HepG2 (cell line): ENCODE data around the gene ARL3. TPM values are rescaled to one million over a fixed set of nuclear protein-coding genes. Genes with fewer than 3 reads are reported as not detected.

Experiments
- GATAD1 ChIP-seq: IDR thresholded peaks from 2 replicates; pipeline ENCODE4 v1.6.1; 2016; ENCODE audit warnings: missing genetic modification reagents, missing compliant biosample characterization
- NCOR1 ChIP-seq: fragments of 200-600 bp; sonication (generic); IDR thresholded peaks from 2 replicates; pipeline ENCODE4 v1.7.0; 2017; ENCODE audit warnings: antibody characterized with exemption, low read length, borderline replicate concordance
- SAP130 ChIP-seq: IDR thresholded peaks from 2 replicates; pipeline ENCODE4 v1.6.1; 2016; ENCODE audit warnings: low read depth
- SATB2 ChIP-seq: sonication (generic); formaldehyde crosslinking; IDR thresholded peaks from 2 replicates; pipeline ENCODE4 v1.5.0; 2020; ENCODE audit warnings: missing genetic modification reagents
- SRSF9 ChIP-seq: fragments of 200-400 bp; formaldehyde crosslinking; IDR thresholded peaks from 2 replicates; pipeline ENCODE4 v1.6.1; 2018; ENCODE audit warnings: borderline replicate concordance, mild to moderate bottlenecking, low read depth, low read length; ENCODE audit not compliant: insufficient read depth, poor library complexity, severe bottlenecking
- ZNF605 ChIP-seq: sonication (generic); formaldehyde crosslinking; IDR thresholded peaks from 2 replicates; pipeline ENCODE4 v1.8.0; 2022; ENCODE audit warnings: mild to moderate bottlenecking, missing genetic modification reagents
- polyA plus RNA-seq, 8 experiments: library from polyadenylated mRNA; depleted of rRNA in 3 of 8; stranded (reverse) in 7 of 8; unstranded in 1 of 8; fragments of >200 nt; fragmentation: Illumina TruSeq in 4 of 8; extraction: Trizol in 4 of 8; gene quantifications; 2 replicates each; pipeline versions ENCODE4 v1.2.1 to v1.2.3, GENCODE V29; 2011 to 2016; ENCODE audit warnings: low read depth in 4 of 8, missing spikeins in 1 of 8, mixed read lengths in 1 of 8; ENCODE audit not compliant: insufficient read depth in 1 of 8
- total RNA-seq, 5 experiments: library from RNA; depleted of rRNA; stranded (reverse); fragments of >200 nt; fragmentation: Illumina TruSeq; extraction: Trizol; gene quantifications; 2 replicates each; pipeline ENCODE4 v1.2.3, GENCODE V29; 2016; ENCODE audit warnings: low read depth in 1 of 5
- TF ChIP-seq, protein P1 (sequence below): sonication (generic); formaldehyde crosslinking; IDR thresholded peaks from 2 replicates; pipeline ENCODE4 v1.5.0; 2020; ENCODE audit warnings: mild to moderate bottlenecking, missing genetic modification reagents, borderline replicate concordance
- TF ChIP-seq, protein P2 (sequence below): sonication (generic); formaldehyde crosslinking; IDR thresholded peaks from 2 replicates; pipeline ENCODE4 v1.5.1; 2020; ENCODE audit warnings: mild to moderate bottlenecking, missing genetic modification reagents
- TF ChIP-seq, protein P3 (sequence below): sonication (generic); formaldehyde crosslinking; IDR thresholded peaks from 2 replicates; pipeline ENCODE4 v1.8.1; 2022; ENCODE audit warnings: mild to moderate bottlenecking, missing genetic modification reagents
- TF ChIP-seq, protein P4 (sequence below): sonication (generic); formaldehyde crosslinking; conservative IDR thresholded peaks from 2 replicates; pipeline ENCODE4 v1.4.0; 2020; ENCODE audit warnings: missing genetic modification reagents

The ARL3 gene
- total and polyA plus RNA-seq, 2 of the 13 experiments (the other 11 are each of a cell fraction or from before 2014, with no cell fraction given): 5.2 to 6.6 TPM

DNA sequence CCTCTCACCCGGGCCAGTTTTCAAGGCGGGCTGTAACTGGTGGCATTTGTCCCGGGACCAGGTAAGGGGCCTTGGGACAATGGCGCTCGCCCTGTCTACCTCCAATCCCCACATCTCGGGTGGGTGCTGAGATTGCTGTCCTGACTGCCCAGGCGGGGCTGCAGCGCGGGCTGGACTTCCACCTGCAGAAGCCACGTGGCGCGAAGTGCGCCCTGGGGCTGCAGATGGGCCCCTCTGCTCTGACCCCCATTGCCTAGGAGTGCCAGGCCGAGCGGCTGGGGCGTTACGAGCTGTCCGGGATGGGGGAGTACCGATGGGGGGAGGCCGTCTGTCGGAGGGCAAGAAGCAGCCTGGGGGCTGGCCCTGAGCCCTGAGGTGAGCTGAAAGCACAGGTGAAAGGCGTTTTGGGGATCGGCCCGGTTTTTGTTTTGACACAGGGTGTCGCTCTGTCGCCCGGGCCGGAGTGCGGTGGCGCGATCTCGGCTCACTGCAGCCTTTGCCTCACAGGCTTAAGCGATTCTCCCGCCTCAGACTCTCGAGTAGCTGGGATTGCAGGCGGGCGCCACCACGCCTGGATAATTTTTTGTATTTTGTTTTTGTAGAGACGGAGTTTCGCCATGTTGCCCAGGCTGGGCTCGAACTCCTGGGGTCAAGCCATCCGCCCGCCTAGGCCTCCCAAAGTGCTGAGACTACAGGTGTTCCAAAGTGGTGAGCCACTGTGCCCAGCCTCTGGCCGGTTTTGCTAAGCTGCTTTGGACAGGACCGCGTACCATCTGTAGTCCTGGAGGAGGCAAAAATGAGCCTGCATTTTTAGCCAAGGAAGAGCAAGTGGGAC is 641 bp upstream of the ARL3 start, which contains the start of gene SFXN2 (continued):
- TF ChIP-seq, protein P1, sequence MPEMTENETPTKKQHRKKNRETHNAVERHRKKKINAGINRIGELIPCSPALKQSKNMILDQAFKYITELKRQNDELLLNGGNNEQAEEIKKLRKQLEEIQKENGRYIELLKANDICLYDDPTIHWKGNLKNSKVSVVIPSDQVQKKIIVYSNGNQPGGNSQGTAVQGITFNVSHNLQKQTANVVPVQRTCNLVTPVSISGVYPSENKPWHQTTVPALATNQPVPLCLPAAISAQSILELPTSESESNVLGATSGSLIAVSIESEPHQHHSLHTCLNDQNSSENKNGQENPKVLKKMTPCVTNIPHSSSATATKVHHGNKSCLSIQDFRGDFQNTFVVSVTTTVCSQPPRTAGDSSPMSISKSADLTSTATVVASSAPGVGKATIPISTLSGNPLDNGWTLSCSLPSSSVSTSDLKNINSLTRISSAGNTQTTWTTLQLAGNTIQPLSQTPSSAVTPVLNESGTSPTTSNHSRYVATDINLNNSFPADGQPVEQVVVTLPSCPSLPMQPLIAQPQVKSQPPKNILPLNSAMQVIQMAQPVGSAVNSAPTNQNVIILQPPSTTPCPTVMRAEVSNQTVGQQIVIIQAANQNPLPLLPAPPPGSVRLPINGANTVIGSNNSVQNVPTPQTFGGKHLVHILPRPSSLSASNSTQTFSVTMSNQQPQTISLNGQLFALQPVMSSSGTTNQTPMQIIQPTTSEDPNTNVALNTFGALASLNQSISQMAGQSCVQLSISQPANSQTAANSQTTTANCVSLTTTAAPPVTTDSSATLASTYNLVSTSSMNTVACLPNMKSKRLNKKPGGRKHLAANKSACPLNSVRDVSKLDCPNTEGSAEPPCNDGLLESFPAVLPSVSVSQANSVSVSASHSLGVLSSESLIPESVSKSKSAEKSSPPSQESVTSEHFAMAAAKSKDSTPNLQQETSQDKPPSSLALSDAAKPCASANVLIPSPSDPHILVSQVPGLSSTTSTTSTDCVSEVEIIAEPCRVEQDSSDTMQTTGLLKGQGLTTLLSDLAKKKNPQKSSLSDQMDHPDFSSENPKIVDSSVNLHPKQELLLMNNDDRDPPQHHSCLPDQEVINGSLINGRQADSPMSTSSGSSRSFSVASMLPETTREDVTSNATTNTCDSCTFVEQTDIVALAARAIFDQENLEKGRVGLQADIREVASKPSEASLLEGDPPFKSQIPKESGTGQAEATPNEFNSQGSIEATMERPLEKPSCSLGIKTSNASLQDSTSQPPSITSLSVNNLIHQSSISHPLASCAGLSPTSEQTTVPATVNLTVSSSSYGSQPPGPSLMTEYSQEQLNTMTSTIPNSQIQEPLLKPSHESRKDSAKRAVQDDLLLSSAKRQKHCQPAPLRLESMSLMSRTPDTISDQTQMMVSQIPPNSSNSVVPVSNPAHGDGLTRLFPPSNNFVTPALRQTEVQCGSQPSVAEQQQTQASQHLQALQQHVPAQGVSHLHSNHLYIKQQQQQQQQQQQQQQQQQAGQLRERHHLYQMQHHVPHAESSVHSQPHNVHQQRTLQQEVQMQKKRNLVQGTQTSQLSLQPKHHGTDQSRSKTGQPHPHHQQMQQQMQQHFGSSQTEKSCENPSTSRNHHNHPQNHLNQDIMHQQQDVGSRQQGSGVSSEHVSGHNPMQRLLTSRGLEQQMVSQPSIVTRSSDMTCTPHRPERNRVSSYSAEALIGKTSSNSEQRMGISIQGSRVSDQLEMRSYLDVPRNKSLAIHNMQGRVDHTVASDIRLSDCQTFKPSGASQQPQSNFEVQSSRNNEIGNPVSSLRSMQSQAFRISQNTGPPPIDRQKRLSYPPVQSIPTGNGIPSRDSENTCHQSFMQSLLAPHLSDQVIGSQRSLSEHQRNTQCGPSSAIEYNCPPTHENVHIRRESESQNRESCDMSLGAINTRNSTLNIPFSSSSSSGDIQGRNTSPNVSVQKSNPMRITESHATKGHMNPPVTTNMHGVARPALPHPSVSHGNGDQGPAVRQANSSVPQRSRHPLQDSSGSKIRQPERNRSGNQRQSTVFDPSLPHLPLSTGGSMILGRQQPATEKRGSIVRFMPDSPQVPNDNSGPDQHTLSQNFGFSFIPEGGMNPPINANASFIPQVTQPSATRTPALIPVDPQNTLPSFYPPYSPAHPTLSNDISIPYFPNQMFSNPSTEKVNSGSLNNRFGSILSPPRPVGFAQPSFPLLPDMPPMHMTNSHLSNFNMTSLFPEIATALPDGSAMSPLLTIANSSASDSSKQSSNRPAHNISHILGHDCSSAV (CRISPR knock-in tag): no peak
- TF ChIP-seq, protein P2, sequence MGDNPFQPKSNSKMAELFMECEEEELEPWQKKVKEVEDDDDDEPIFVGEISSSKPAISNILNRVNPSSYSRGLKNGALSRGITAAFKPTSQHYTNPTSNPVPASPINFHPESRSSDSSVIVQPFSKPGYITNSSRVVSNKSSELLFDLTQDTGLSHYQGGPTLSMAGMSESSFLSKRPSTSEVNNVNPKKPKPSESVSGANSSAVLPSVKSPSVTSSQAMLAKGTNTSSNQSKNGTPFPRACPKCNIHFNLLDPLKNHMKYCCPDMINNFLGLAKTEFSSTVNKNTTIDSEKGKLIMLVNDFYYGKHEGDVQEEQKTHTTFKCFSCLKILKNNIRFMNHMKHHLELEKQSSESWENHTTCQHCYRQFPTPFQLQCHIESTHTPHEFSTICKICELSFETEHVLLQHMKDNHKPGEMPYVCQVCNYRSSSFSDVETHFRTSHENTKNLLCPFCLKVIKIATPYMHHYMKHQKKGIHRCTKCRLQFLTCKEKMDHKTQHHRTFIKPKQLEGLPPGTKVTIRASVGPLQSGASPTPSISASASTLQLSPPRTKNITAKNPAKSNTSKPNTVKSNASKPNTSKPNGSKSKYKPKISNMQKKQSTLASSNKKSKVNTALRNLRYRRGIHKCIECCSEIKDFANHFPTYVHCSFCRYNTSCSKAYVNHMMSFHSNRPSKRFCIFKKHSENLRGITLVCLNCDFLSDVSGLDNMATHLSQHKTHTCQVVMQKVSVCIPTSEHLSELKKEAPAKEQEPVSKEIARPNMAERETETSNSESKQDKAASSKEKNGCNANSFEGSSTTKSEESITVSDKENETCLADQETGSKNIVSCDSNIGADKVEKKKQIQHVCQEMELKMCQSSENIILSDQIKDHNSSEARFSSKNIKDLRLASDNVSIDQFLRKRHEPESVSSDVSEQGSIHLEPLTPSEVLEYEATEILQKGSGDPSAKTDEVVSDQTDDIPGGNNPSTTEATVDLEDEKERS (CRISPR knock-in tag): 0 out of 2 replicates have a peak, but pooled peaks have one; percentile 32
- TF ChIP-seq GATAD1 (peak; percentile 51), SRSF9 (no peak), NCOR1 (peak; percentile 31; the same call in 1 of the 2 replicates), SATB2 (CRISPR knock-in tag) (no peak), ZNF605 (peak; percentile 94), SAP130 (CRISPR knock-in tag) (peak; percentile 63)
- TF ChIP-seq, protein P3, sequence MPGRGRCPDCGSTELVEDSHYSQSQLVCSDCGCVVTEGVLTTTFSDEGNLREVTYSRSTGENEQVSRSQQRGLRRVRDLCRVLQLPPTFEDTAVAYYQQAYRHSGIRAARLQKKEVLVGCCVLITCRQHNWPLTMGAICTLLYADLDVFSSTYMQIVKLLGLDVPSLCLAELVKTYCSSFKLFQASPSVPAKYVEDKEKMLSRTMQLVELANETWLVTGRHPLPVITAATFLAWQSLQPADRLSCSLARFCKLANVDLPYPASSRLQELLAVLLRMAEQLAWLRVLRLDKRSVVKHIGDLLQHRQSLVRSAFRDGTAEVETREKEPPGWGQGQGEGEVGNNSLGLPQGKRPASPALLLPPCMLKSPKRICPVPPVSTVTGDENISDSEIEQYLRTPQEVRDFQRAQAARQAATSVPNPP (CRISPR knock-in tag): no peak
- TF ChIP-seq, protein P4, sequence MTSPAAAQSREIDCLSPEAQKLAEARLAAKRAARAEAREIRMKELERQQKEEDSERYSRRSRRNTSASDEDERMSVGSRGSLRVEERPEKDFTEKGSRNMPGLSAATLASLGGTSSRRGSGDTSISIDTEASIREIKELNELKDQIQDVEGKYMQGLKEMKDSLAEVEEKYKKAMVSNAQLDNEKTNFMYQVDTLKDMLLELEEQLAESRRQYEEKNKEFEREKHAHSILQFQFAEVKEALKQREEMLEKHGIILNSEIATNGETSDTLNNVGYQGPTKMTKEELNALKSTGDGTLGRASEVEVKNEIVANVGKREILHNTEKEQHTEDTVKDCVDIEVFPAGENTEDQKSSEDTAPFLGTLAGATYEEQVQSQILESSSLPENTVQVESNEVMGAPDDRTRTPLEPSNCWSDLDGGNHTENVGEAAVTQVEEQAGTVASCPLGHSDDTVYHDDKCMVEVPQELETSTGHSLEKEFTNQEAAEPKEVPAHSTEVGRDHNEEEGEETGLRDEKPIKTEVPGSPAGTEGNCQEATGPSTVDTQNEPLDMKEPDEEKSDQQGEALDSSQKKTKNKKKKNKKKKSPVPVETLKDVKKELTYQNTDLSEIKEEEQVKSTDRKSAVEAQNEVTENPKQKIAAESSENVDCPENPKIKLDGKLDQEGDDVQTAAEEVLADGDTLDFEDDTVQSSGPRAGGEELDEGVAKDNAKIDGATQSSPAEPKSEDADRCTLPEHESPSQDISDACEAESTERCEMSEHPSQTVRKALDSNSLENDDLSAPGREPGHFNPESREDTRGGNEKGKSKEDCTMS (CRISPR knock-in tag): no peak
